Liver (tissue), 3 donors: ENCODE results near the gene ADCY4.

Experiments used
- CTCF ChIP-seq: fragments of 150-350 bp; IDR thresholded peaks from 2 replicates; pipeline ENCODE4 v1.5.1; 2017; ENCODE audit warnings: improper control_type of control experiment, low read depth, low read length; ENCODE audit not compliant: missing input control
- HNF4A ChIP-seq, 2 donors: conservative IDR thresholded peaks; 2 replicates each; pipeline ENCODE4 v1.6.1; 2016; ENCODE audit warnings: antibody characterized with exemption in 2 of 2, mild to moderate bottlenecking in 2 of 2
- JUND ChIP-seq, 2 donors: IDR thresholded peaks; 2 replicates each; pipeline ENCODE4 v1.6.1; 2016; ENCODE audit warnings: antibody characterized with exemption in 2 of 2
- RAD21 ChIP-seq, 2 donors: IDR thresholded peaks; 2 replicates each; pipeline ENCODE4 v1.6.1; 2016; ENCODE audit warnings: antibody characterized with exemption in 2 of 2, mild to moderate bottlenecking in 2 of 2
- RXRA ChIP-seq, 2 donors: IDR thresholded peaks; 2 replicates each; pipeline ENCODE4 v1.6.1; 2017 to 2018; ENCODE audit warnings: antibody characterized with exemption in 2 of 2, mild to moderate bottlenecking in 1 of 2
- TAF1 ChIP-seq: conservative IDR thresholded peaks from 2 replicates; pipeline ENCODE4 v1.6.1; 2016; ENCODE audit warnings: antibody characterized with exemption, mild to moderate bottlenecking
- ZBTB33 ChIP-seq: IDR thresholded peaks from 2 replicates; pipeline ENCODE4 v1.6.1; 2016; ENCODE audit warnings: antibody characterized with exemption
- donor health status: healthy.
- donor health status: healthy.

GRCh38 chr14:24304019-24304387, 30.9 kb downstream of the ADCY4 start:
- TF ChIP-seq CTCF (no peak), ZBTB33 (no peak), TAF1 (no peak), JUND (IDR thresholded peaks at IDR 0.05) (no peak), RAD21 (IDR thresholded peaks at IDR 0.05) (no peak), RXRA (IDR thresholded peaks at IDR 0.05) (no peak), HNF4A (conservative IDR thresholded peaks at IDR 0.05) (no peak)
